Activated CD8-positive, alpha-beta memory T cell treated with anti-CD3 and anti-CD28 coated beads for 24 hours (primary cell): Measurements from ENCODE around the gene RAB5B.

Source experiments
- DNase-seq: peaks from one replicate; pipeline ENCODE4 v3.0.0-alpha.2; 2020

The RAB5B gene

GRCh38 chr12:55973599-55974307 is at the start of gene RAB5B:
RAB5B (plus strand) TSS chr12:55974078; CDS start chr12:55986961, 12,883 bp downstream.
- DNase-seq = peak; percentile 94

DNA sequence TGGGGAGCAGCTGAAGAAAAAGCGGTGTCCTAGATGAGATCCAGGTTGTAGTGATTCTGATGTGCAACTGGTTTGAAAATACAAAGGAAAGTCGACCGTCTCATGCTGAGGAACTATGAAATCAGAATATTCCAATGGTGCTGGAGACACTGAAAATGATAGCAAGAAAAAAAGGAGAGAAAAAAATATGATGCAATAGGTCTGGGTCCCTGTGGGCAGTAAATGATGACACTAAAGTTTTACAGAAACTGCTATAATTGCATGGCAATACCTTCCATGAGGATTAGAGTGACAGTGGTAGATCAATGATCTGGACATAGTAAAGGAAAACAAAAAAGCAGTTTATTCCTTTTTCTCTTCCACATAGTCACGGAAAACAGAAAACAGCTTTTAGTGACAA is 48.5 kb upstream of the RAB5B start:
- no peak for DNase-seq

GRCh38 chr12:55925870-55926737 is 47.8 kb upstream of the RAB5B start:
- DNase-seq = no peak

DNA sequence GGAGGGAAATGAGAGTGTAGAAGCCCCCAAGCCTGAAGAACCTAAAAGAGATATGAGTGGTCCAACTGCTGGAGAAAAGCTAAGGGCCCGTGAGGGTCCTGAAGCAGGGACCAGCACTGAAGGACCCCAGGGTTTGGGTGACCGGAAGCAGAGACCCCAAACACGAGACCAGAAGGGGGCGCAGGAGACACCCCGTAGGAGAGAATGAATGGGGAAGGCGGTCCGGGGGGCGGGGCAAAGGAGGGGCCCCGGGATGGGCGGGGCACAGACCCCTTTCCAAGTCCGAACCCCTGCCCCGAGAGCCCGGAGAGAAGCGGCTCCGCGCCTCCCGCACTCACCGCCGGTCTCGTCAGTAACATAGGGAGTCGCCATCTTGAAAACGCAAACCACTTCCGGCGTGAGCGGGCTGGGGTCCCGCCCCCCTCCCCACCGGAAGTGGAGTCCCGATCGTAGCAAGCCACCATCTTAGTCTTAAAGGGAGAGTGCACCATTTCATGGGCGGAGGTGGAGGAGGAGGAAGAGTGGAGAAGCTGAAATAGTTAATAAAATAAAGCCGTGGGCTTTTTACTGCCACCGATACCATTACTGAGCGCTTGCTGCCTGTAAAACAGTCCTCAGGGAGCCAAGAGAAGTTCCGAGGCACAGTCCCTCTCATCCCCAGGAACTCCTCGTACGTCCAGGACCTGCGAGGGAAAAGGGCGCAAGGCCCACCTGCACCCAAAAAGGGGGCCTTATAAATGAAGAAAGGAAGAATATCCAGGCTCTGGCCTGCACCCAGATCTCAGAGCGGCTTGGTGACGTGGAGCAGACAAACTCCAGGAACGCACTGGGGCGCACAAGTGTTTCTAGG is 46.9 kb upstream of the RAB5B start:
- peak; percentile 98 for DNase-seq

GRCh38 chr12:55927588-55928502 is 46.0 kb upstream of the RAB5B start, which contains the start of gene PYM1:
PYM1 (minus strand) TSS chr12:55927894; CDS start chr12:55927761, 133 bp downstream.
- peak; percentile 84 for DNase-seq

DNA sequence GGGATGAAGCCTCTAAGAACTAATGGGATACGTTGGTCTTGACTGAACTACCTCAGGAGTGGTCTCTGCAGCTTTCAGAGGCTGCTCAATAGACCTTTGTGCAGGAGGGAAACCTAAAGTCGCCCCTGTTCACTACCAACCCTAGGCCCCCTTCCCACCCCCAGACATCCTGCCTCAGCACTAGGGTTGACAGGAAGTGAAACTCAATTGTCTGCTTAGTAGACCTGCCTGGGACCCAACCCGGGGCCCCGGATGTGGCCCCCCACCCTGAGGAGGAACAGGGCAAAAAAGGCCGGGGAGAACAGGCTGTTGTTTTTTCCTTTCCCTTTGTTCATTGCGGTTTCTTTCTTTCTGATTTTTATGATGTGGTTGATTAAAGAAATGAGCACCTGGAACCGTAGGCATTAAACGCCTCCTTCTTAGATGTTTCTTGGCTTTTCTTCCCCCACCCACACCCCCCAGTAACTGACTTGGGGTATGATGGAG is 44.5 kb upstream of the RAB5B start:
- peak; percentile 88 for DNase-seq

GRCh38 chr12:55930771-55931316 is 43.0 kb upstream of the RAB5B start, which contains the start of gene DGKA:
DGKA (plus strand) TSS chr12:55931162; CDS start chr12:55936504, 5,342 bp downstream.
- peak; percentile 89 for DNase-seq

DNA sequence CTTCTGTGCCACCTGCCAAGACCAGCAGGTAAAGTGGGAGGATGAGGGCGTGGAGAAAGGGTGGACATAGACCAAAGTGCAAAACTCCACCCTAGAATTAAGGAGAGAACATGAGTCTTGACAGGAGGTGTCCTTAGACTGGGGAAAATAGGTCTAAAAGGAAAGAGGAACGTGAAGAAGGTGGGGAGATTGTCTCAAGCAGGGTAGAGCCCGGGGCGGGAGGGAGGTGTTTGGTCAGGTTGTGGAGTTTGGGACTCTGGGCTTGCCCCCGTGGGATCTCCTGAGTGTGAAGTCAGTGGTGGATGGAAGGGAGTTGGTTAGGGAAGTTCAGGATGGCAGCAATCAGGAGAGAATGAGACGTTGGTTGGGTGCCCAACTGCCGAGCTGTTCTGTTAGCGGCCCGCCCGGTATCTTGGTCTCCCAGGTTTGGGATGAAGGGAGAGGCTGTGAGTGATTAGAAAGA is 42.5 kb upstream of the RAB5B start:
- no peak for DNase-seq

DNA sequence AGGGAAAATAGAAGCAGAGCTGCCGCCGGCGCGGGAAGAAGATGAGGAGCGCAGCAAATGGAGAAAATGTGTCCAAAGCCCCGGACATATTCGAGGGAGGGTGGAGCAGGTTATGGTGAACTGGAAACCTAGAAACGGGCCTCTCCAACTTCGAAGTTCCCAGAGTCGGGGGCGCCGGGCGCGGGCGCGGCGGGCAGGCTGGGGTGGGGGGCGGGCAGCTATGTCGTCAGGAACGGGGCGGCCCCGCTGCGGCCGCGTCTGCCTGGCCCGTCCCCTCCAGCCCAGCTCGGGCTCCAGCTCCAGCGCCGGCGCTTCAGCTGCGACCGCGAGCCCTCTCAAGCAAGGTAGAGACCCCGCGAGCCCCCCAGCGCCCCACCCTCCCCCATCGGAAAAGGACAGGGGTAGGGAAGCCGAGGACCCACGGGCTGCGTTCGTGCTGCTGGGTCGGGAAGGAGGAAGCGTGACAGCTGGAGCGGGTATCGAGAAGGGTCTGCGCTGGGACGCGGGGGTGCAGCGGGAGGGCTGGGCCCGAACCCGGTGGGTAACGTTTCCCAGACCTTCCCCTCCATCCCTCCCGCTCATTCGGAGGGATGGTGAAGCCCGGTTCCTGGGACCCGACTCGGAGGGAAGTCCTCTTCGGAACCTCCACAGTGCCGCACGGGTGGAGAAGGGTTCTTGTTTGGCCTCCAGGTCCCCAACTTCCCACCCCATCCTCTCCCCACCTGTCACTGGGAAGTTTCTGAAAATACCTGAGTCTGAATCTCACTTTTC is 41.9 kb upstream of the RAB5B start:
- DNase-seq = peak; percentile 75

GRCh38 chr12:55932551-55932910 is 41.3 kb upstream of the RAB5B start:
- DNase-seq = peak; percentile 69

- DNase-seq = no peak
Measured at GRCh38 chr12:55933169-55933798, 40.6 kb upstream of the RAB5B start.

DNA sequence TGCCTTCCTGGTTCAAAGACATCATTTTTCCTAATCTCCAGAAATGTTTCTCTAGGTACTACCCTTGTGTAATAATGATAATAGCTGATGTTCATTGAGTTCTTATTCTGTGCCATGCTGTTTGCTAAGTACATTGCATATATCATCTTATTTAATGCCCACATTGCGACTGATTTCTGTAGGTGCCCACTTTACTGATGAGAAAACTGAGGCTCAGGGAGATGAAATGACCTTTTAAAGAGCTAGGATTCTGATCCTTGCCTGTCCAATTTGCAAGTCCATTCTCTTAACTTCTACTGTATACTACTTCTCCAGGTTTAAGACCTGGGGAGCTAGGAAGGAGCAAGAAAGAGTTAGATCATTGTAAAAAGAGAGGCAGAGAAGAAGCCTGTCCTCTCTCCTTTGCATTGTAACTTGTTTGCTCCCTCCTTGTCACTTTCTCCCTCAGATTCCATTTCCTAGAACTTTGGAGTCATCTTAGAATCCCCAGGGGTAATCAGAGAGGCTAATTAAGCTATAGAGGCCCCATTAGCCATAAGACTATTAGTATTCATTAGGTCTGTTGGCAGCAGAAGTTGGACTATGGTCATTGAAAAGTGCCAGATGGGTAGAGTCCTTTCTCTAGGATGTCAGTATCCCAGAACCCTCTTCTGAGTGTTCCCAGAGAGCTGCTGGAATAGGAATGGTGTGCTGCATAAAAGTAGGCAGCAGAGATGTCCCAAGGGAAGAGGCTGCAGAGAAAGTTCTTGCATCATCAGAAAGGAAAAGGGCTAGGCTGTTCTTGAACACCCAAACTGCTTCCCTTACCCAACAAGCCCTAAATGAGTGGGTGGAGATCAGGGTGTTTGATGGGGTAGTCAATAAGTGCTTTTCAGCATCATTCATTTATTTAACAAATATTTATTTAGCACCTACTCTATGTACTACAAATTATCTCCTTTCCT is 39.8 kb upstream of the RAB5B start:
- DNase-seq = no peak

DNA sequence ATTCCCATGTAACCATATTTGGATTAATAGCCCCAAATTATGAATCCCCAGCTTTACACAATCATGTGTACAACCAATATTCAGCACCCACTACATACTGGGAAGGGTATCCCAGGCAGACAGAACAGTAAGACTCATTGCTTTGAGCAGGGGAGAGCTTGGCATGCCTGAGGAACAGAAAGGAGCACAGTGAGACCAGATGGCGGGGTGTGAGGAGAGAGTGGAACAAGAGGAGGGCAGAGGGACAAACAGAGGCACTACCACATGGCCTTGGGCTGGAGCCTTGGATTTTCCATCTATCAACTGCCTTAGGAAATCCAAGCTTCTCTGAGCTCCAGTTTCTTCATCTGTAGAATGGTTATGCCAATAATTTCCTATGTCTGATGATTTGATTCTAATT is 39.1 kb upstream of the RAB5B start:
- no peak for DNase-seq

DNA sequence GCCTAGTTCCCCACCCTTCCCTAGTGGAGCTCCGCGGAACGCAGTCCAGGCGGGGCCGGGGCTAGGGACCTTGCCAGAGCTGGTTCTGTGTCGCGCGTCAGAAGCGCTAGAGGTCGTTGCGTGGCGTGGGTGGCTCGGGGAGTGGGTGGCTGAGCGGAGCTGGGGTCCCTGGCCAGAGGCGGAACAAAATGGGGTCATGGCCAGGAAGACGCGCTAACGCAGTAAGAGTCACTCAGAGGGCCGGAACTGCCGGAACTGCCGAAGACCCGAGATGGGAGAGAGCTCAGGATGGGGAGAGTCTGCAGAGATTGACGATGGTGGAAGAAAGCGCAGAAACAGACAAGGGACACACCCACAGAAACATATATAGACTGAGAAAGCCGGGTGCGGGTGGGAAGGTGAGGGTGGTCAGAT is 38.1 kb upstream of the RAB5B start:
- DNase-seq = peak; percentile 70

GRCh38 chr12:55937981-55938380 is 35.9 kb upstream of the RAB5B start:
- DNase-seq = no peak

- no peak for DNase-seq
Measured at GRCh38 chr12:55938826-55939501, 34.9 kb upstream of the RAB5B start.

- peak; percentile 92 for DNase-seq
Measured at GRCh38 chr12:55940065-55940732, 33.7 kb upstream of the RAB5B start.

- DNase-seq = no peak
Measured at GRCh38 chr12:55942055-55942454, 31.8 kb upstream of the RAB5B start.
